ENCODE data around the gene UGT2B28. TPM values are rescaled to one million over a fixed set of nuclear protein-coding genes. Genes with fewer than 3 reads are reported as not detected.
A peak's percentile ranks its signal among the peaks of the same experiment; 100 is the strongest.
"Not testable (repeated sequence)": the region's sequence is repeated elsewhere in the genome, so short reads cannot be mapped to it uniquely, and the experiment has no call there.

UGT2B28 gene
- total RNA-seq, 1 experiment from 2014 or later = not detected

GRCh38 chr4:69335485-69335884 is 55.2 kb downstream of the UGT2B28 start:
- H4K20me1 ChIP-seq (ENCODE audit: insufficient read depth); H3K27ac ChIP-seq (ENCODE audit: low read depth, low read length); POLR2A ChIA-PET; H3K4me3 ChIP-seq (replicated peaks in 1 of 2; ENCODE audit: low read depth in 1 of 2, low read length in 2 of 2); H3K27me3 ChIP-seq (ENCODE audit: insufficient read depth, low read length); H3K4me1 ChIP-seq (ENCODE audit: control insufficient read depth in 1 of 2, insufficient read depth in 2 of 2, low read length in 2 of 2); H3K9me3 ChIP-seq (ENCODE audit: control insufficient read depth in 1 of 2, insufficient read depth in 1 of 2, low read depth in 1 of 2, low read length in 2 of 2); intact Hi-C loops (cut with micrococcal nuclease); H3K9ac ChIP-seq (ENCODE audit: low read length); CTCF ChIA-PET; H3K79me2 ChIP-seq (ENCODE audit: insufficient read depth, low read length); H3K9me2 ChIP-seq (ENCODE audit: insufficient read depth); H3K36me3 ChIP-seq (ENCODE audit: control insufficient read depth in 1 of 2, insufficient read depth in 2 of 2, low read length in 2 of 2); H2AFZ ChIP-seq (ENCODE audit: low read depth, low read length, poor library complexity, severe bottlenecking); H3K4me2 ChIP-seq (ENCODE audit: low read length); BruUV-seq (replicated peaks): not testable (repeated sequence)
- RAD21 ChIA-PET (ENCODE audit: low non-redundant PET in 1 of 2, low total read pairs in 2 of 2, uncharacterized antibody in 2 of 2, unreplicated experiment in 2 of 2) = interaction anchor here in 1 of 2 experiments (0.7 kb wide), 1 partner anchor 275 kb away, joined by 5 read pairs; no protein-coding TSS in a partner anchor
- peak; percentile 3 for DNase-seq (ENCODE audit: low read depth, low spot score)
- TF ChIP-seq RAD21 (IDR thresholded peaks at IDR 0.05; ENCODE audit: low read depth) = peak; percentile 27; the same call in 1 of the 2 replicates
- TF ChIP-seq CTCF (IDR thresholded peaks at IDR 0.05 in 2 of 3, conservative IDR thresholded peaks at IDR 0.05 in 1 of 3; ENCODE audit: borderline replicate concordance in 1 of 3, insufficient read depth in 1 of 3, low read depth in 2 of 3, low read length in 2 of 3) = peak; percentile 6 to 38 (median 31); a peak in 4 of 6 replicates
- ATAC-seq = peak; percentile 72

DNA sequence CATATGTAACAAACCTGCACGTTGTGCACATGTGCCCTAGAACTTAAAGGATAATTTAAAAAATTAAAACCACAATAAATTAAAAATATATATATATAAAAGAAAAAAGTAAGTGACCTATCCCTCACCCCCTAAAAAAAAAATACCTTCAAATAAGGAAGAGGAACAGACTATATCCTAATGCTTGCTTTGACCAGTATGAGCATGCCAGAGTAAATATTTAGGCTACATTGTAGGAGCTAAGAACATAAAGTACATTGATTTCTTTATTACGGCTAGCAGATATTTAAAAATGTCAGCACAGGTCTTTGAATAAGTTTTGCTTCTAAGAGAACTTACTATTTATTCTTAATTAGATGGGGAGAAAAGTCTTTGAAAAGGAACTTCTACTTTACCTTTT is 62.8 kb downstream of the UGT2B28 start:
- H3K9me3 ChIP-seq (ENCODE audit: control insufficient read depth in 1 of 2, insufficient read depth in 1 of 2, low read depth in 1 of 2, low read length in 2 of 2); H4K20me1 ChIP-seq (ENCODE audit: insufficient read depth); CTCF ChIA-PET; POLR2A ChIA-PET; H3K4me1 ChIP-seq (ENCODE audit: control insufficient read depth in 1 of 2, insufficient read depth in 2 of 2, low read length in 2 of 2); H2AFZ ChIP-seq (ENCODE audit: low read depth, low read length, poor library complexity, severe bottlenecking); intact Hi-C loops (cut with micrococcal nuclease); H3K9me2 ChIP-seq (ENCODE audit: insufficient read depth); H3K4me3 ChIP-seq (replicated peaks in 1 of 2; ENCODE audit: low read depth in 1 of 2, low read length in 2 of 2); RAD21 ChIA-PET (ENCODE audit: low non-redundant PET in 1 of 2, low total read pairs in 2 of 2, uncharacterized antibody in 2 of 2, unreplicated experiment in 2 of 2); H3K4me2 ChIP-seq (ENCODE audit: low read length); H3K9ac ChIP-seq (ENCODE audit: low read length); ATAC-seq; H3K27ac ChIP-seq (ENCODE audit: low read depth, low read length); BruUV-seq (replicated peaks); H3K36me3 ChIP-seq (ENCODE audit: control insufficient read depth in 1 of 2, insufficient read depth in 2 of 2, low read length in 2 of 2); H3K79me2 ChIP-seq (ENCODE audit: insufficient read depth, low read length); H3K27me3 ChIP-seq (ENCODE audit: insufficient read depth, low read length); DNase-seq (ENCODE audit: low read depth, low spot score): not testable (repeated sequence)

DNA sequence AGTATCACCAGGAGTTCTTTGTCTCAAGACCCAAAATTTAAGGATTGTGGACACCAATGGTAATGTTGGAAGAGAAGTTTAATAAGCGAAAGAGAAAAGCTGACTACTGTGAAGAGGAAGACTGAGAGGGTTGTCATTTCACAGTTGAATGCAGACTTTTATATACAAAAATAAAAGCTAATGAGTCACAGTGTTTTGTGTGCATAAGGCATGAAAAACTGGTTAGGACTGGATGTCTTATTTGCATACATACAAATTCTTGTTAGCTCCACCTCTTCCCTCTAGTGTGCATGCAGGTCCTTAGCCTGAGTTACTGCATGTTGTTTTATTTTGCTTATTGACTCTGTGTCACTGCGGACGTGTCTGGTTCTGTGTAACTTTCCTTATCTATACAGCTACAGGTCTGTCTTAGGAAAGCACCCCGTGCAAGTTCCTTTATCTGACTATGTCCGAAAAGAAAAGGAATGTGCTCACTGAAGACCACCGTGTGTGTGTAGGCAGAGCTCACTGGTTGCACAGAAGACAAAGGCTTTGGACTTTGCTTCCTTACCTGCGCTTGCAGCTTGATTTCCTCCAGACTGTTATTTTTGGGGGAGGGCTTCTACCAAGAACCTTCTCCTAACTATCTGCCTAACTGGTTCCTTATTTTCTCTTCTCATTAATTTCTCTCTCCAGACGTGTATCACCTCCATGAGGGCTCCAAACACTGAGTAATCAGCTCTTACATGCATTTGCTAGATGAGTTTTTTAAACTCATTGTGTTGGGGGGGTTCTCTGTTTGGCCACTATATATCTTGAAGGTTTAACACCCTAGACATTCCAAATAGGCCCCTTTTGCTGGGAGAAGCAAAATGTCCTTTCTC is 63.5 kb downstream of the UGT2B28 start:
- H3K79me2 ChIP-seq (ENCODE audit: insufficient read depth, low read length); H3K9me2 ChIP-seq (ENCODE audit: insufficient read depth); H3K4me2 ChIP-seq (ENCODE audit: low read length); H3K36me3 ChIP-seq (ENCODE audit: control insufficient read depth in 1 of 2, insufficient read depth in 2 of 2, low read length in 2 of 2); H3K9me3 ChIP-seq (ENCODE audit: control insufficient read depth in 1 of 2, insufficient read depth in 1 of 2, low read depth in 1 of 2, low read length in 2 of 2); ATAC-seq; H3K4me1 ChIP-seq (ENCODE audit: control insufficient read depth in 1 of 2, insufficient read depth in 2 of 2, low read length in 2 of 2); H4K20me1 ChIP-seq (ENCODE audit: insufficient read depth); BruUV-seq (replicated peaks); H3K4me3 ChIP-seq (replicated peaks in 1 of 2; ENCODE audit: low read depth in 1 of 2, low read length in 2 of 2); RAD21 ChIA-PET (ENCODE audit: low non-redundant PET in 1 of 2, low total read pairs in 2 of 2, uncharacterized antibody in 2 of 2, unreplicated experiment in 2 of 2); H3K9ac ChIP-seq (ENCODE audit: low read length); H3K27ac ChIP-seq (ENCODE audit: low read depth, low read length); intact Hi-C loops (cut with micrococcal nuclease); CTCF ChIA-PET; H2AFZ ChIP-seq (ENCODE audit: low read depth, low read length, poor library complexity, severe bottlenecking); DNase-seq (ENCODE audit: low read depth, low spot score); H3K27me3 ChIP-seq (ENCODE audit: insufficient read depth, low read length); POLR2A ChIA-PET: not testable (repeated sequence)
